HG02852 (cell line): ENCODE data around the gene DYNLRB2.
A peak's percentile ranks its signal among the peaks of the same experiment; 100 is the strongest.

ENCODE experiments used
- ATAC-seq: cut with Tn5 transposase; IDR thresholded peaks from one replicate; pipeline ENCODE4 v1.9.1; 2021; ENCODE audit warnings: mild to moderate bottlenecking, moderate library complexity; ENCODE audit not compliant: unreplicated experiment

DYNLRB2 gene

DNA sequence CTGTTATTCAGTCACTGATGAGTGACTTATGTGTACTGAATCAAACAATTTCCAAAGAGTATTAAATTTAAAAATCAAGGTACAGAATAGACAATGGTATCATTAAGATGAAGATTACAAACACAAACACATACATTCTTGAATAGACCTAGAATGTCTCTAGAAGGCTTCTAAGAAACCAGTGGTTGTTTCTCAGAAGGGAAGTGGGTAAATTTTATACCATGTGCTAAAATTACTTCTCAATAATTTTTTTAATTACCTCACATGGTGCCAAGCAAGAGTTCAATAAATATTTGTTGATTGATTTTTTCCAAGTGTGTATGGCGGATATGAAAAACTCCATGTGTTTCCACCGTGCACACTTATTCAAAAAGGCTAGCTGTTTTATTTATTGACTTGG, 6.4 kb downstream of the DYNLRB2 start:
- no peak for ATAC-seq

DNA sequence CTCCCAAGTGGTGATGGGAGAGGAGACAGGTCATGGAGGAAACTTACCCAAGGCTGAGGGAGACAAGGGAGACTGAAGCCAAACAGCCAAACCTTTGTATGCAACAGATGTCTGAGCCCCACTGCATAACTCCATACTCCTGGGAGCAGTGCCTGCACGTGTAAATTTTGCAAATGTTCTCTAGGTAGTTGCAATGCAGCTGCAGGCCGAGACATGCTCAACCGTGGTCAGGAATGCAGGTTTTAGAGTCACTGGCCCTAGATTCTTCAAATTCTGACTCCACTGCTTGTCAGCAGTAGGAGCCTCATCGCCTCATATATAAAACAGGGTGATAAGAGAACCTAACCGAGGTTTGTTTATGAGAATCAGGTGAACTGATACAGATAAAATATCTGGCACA, 11.5 kb downstream of the DYNLRB2 start:
- ATAC-seq: no peak

DNA sequence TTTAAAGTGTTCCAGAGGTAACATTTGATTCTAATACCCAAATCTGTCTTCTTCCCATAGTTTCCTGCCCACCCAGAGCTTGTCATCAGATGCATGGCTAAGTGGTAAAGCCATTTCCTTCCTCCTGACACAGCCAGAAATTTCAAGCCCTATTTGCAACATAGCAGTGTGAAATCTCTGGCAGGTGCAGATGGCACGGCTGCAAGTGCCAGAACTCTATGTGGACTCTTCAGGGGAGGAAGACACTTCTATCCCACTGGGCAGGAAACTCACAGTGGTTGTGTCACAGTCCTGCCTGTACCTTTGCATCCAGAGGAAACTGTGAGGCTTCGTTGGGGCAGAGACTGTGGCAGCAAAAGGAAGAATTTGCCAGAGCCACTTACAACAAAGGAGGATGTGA, 13.2 kb downstream of the DYNLRB2 start:
- no peak for ATAC-seq

DNA sequence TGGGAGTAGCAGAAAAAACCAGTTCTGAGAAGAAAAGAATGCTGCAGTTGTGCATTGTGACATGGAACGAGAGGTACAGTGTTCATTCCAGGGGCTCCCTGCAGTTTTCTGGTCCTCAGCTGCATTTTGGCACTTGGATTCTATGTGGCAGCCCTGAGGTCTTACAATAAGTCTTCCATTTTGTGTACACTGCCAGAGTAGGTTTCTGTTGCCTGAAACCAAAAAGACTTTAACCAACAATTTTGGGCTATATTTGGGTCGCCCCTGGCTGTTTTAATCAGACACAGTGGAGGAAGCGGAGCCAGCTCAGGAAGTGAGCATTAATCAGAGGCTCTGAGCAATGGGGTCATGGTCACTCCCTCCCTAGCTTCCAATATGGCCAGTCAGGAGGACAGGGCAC, 15.7 kb downstream of the DYNLRB2 start:
- no peak for ATAC-seq

DNA sequence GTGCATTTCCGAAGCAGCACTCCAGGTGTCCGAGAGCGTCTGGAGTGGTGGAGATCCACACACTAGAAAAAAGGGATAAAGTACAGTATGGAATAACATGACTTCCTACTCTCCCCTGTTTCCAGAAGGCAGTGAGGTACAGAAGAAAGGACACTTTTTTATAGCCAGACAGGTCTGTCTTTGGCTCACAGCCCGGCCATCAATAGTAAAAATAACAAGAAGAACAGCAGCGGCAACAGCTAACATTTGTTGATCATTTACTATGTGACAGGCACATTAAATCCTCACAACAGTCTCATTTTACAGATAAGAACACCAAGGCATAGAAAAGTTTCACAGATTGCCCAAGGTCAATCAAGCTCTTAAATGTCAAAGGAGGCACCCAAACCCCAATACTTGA, 16.2 kb downstream of the DYNLRB2 start:
- no peak for ATAC-seq

DNA sequence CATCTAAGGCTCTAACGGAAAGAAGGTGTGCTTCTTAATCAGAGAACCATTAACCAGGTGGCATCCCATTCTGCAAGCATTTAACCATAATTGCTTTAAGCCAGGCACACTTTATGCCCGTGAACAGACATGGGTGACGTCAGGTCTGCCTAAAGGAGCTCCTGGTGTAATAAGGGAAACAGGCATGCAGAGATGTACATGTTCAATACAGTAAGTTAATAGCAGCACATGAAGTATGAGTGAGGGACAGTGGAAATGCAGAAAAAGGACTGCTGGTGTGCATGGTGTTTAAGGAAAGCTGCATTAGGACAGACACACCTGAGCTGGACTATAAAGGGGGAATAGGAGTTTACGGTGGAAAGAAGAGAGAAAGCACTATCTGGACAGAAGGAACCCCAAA, 18.6 kb downstream of the DYNLRB2 start:
- ATAC-seq: no peak

DNA sequence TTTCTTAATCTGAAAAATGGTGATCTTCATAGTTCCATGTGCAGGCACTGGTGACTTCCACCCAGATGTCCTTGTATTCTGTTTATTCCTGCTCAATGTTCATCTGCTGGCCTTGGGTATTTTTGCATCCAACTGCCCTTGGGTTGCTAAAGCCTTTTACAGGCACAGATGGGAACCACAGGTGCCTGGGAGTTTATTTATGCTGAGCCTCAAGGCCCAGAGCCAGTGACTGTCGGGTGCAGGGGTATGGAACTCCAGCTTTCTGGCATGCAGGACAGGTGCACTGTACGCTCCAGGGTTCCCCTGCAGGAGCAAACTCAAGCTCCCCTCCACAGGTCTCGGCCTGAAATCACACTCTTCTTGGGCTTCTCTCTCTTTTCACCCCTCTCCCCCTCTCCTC, 22.3 kb downstream of the DYNLRB2 start:
- no peak for ATAC-seq

DNA sequence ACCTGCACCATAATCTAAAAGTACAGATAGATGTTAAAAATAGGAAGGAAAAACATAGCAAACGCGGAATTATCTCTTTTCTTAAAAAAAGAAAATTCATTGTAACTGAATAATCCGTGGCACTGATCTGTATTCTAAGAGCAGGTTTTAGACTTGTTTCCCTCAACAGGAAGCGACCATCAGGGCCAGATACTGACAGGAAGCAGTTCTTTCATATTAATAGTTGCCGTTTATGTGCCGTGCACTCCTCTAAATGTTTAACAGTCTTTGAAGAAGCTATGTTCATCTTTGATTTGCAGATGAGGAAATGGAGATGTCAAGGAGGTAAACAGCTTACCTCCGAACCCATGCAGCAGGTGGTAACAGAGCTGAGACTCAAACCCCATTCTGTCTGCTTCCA, 23.6 kb downstream of the DYNLRB2 start:
- ATAC-seq: no peak

DNA sequence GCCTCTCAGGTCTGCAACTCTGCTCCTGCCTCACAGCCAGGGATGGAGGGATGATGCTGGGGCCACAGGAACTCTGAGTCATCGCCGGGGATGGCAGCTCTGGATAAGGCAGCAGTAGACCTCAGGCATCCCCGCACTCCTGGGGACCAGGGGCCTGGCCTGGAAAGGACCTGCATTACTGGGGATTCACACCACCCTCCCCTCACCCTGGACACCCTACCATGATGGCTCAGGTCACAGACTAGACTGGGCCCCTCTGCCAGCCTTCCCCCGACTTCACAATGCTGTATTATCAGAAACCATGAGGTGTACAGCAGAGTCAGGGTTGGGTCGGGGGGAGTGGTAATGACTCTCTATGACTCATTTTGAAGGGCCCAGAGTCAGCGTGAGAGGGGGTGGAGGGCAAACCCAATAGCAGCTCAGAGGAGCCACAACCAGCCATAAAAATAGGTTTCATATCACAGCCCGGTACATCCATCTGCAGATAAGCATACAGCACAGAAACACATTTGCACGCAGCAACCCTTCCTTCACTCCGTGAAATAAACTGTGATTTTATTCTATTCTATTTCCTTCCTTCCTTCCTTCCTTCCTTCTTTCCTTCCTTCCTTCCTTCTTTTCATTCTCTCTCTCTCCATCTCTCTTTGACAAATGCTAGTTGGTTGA, 28.8 kb downstream of the DYNLRB2 start:
- ATAC-seq: peak; percentile 97

DNA sequence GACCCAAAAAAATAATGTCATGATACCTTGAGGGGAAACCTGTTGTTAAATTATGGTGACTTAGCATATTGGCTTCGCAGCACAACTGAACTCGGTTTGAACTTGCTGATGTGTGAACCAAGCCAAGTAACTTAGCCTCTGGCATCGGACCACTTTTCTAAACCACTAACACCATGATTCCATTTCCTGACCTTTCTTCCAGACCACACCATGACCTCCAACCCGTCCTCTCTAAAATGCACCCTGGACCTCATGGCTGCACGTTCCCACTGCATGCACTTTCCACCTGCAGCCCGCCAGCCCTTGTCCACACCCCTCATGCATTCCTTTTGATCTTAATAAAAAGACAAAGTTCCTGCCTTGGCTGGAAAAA, 29.3 kb downstream of the DYNLRB2 start:
- peak; percentile 6 for ATAC-seq

DNA sequence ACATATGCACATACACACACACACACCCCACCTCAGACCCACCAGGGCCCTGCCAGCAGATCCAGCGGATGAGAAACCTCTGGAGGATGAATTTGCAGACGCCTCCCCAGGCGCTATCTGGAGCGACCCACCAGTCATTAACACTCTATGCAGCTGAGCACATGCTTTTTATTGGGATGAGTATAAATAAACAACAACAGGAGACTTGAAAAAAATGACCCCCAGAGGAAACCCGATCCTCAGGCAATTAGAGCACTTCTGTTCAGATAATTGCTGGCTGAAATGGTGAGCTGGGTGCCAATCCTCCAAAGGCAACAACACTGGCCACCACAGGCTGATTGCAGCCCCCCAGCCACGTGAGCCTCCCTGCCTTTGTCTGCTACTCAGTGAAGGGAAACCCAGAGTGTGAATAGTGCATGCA, 32.9 kb downstream of the DYNLRB2 start:
- ATAC-seq: no peak

DNA sequence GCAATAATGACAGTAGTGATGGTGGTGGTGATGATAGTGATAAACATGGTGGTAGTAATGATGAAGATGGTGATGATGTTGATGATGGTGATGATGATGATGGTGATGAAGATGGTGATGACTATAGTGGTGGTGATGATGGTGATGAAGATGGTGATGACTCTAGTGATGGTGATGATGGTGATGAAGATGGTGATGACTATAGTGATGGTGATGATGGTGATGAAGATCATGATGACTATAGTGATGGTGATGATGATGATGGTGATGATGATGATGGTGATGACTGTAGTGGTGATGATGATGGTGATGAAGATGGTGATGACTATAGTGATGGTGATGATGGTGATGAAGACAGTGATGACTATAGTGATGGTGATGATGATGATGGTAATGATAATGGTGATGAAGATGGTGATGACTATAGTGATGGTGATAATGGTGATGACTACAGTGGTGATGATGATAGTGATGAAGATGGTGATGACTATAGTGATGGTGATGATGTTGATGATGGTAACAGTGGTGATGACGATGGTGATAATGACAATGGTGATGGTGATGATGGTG, 35.6 kb downstream of the DYNLRB2 start:
- ATAC-seq: no peak

DNA sequence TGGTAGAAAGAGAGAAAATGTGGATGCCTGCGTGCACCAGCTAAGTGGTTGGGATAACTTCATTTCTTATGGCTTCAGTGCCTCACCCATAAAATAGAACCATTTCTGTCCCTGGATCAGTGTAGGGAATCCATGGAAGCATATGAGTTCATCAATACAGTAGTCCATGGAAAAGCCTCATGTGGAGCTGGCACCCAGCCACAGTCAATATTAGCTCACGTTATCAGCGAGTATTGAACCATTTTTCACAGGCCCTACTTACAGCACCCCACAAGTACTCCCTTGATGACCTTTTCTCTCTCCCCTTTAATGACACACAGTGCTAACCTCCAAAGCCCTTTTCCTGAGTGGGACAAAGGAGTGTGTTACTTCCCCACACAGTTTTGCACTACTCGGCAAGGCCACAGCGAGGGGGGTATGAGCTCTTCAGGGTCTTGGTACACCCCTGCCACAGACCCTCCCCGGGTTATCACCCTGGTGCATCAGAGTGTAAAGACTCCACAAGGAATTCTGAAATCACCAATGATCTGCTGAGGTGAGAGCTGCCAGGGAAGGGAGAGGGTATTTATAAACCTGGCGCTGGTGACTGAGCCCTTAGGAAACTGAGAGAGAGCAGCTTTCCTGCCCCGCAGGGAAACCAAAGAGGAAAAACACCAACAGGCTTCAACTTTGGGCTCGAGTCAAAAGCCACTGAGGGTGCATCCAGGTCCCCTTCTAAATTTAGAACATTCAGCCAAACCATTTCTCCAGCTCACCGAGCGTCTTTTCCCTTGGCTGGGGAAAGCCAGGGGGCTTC, 36.9 kb downstream of the DYNLRB2 start:
- ATAC-seq: no peak

DNA sequence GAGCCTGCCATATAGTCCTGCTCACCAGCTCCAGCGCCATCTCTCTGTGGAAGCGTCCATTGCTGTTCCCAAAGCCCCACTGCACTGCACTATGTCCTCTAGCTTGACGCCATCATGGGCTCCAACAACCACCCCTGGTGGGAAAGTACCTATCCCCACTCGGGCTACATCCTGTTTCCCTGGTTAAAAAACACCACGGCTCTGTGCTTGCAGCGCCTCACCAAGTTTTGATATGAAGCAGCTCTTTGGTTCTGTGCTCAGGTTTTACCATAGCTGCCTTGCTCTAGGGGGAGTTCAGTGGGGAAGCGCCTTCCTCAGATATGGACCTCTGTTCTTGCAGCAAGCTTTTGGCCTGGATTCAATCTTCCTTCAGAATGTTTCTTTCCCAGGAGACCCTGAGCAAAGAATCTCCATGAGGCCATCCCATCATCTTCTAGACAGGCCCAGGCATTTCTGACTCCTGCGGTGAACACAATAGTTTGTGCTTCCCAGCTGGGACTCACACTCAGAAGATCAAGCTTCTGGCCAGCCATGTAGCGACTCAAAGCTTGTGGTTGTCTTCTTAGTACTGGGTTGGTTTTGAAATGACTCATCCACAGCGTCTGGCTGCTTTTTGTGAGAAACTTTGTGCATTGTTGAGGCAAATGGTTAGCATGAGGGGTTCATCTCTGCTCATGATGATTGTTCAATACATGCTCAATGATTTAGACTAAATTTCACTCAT, 39.5 kb downstream of the DYNLRB2 start:
- peak; percentile 86 for ATAC-seq

DNA sequence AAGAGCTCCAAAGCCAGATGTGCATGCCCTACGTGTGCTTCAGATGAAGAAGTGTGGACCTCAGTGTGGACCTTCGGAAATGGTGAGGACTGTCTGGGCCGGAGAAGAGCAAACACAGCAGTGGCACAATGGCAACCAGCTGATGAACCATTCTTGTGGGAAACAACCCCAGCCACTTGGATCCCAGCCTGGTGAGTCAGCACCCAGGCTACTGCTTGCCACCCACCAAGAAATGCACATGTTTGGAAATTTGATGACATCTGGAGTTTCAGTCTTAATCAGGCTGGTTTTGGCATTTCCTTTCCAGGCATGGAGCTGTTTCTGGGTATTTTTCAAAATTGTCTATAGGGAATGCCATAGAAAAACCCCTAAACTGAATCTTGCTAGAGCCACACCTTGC, 42.7 kb downstream of the DYNLRB2 start:
- ATAC-seq: no peak

DNA sequence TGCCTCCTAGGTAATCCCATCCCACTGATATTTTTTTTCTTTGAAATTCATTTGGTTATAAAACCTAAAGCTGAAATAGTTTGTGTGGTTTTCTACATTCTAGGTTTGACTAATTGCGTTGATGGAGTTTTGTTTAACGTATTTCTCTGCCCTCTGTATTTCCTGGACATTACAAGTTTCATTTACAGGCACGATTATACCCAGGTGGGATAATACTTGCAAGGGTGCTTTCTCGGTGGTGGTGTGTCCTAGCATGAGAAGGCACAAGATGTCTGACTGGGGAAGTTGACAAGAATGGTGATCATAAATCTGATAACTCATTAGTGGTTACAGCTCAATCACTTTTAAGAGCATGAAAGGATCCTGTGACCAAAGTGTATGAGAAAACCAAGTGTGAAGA, 45.0 kb downstream of the DYNLRB2 start:
- ATAC-seq: peak; percentile 79

DNA sequence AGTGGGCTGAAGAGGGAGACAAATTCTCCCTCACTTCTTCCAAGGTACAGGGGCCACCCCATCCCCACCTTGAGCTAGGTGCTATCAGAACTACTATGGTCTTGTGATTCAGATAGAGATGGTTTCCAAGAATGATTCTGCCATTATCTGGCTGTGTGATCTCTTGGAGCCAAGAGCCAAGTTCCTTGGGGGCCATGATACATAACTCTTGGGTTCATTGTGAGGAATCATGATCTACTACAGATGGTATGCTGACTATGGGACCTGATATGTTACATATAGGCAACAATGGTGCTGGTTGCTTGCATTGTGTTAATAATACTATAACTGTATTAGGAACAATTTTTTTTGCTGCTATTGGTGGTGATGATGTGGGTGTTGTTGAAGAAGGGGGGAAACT, 45.7 kb downstream of the DYNLRB2 start:
- no peak for ATAC-seq

DNA sequence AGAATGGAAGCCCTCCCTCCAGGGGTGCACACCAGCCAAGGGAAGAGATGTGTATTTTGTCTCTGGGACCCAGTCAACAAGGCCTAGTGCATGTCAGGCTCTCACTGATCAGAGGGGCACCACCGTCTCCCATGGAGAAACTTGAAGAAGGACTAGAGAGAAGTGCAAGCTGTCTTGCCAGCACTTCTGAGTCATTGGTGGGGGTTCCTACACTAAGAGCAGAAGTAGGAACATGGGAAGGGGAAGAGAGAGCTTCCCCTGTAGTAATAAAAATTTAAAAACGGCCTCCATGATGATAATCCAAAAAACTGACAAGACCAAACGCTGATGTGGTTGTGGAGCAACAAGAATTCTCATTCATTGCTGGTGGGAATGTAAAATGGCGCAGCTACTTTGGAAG, 46.3 kb downstream of the DYNLRB2 start:
- no peak for ATAC-seq

DNA sequence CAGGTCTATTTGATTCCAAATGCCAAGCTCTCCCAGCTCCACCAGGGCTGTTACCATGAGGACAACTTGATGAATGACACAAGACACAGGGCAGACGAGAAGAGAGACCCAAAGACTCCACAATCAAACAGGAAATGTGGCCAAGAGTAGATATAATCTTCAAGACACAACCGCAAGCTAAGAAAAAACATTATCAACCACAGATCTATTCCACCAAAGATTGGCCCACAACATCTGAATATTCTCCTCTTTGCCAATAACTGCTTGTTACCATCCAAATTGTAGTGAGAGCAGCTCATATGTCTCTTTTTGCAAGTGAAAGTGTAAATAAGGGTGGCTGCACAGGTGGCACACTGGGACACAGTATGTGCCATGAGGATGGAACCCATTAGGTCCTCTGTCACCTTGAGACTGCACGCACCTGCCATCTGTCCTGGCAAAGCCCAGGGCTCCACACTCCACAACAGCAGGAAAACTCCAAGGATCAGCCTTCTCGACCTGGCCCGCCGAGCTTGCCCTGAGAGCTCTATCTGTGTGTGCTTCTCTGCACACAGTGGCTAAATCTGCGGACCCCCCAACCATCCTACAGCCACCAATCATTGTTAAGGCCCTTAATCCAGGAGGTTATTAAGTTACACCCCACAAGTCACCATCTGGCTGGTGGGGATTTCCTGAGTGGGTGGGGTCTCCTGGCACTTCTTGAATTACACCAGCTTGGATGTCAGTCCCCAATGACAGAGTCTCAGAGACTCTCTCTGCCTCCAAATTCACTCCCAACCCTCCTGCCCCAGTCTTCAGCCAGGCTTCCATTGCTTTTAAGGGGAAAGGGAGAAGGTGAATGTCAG, 50.5 kb downstream of the DYNLRB2 start:
- ATAC-seq: peak; percentile 59

DNA sequence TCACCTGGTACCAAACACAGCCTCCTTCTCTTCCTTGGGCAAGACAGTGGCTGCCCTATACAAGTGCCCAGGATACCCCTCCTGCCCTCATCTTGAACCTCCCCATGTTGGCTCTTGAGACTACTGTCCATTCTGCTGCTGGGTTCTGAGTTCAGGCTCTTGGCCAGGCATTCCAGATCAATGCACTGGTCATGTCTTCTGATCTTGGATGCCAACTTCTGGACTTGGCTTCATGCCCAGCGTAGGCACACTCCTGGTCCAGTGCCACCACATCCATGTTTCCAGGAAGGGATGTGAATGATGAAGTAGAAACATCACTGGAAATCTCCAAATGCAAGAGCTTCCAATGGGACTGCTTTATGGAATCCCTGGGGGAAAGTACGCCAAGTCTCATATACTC, 51.5 kb downstream of the DYNLRB2 start:
- ATAC-seq: no peak

DNA sequence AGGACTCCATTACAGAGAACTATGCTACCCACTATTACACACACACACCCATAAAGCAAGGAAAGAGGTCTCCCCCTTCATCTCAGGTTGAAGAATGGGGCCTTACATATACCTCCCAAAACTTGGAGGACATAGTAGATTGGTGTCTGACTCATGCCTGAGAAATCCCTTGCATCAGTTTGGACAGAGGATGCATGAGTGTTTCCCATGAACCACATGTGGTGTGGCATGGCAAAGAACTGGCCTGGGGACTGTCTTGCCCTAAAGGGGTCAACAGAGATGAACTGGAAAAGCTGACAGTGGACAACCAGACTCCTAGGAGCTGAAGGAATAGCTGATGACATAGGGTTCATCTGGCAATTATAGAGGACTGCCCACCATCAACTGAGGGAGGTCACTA, 54.0 kb downstream of the DYNLRB2 start:
- ATAC-seq: no peak
